HEK293 (cell line): ENCODE measurements around the gene ARAP1.

Experiments
- CTCF ChIA-PET: fragments of 350-600 bp; formaldehyde crosslinking; extraction: SDS; loops from one replicate; lab custom pipeline; 2021; ENCODE audit warnings: antibody characterized with exemption; lab: Yijun Ruan, JAX
- POLR2A ChIA-PET: fragments of 300-600 bp; formaldehyde crosslinking; extraction: SDS; loops from one replicate; lab custom pipeline; 2020; ENCODE audit warnings: antibody characterized with exemption, inconsistent platforms; lab: Yijun Ruan, JAX
- H3K27ac ChIP-seq: fragments of 200-500 bp; sonication (Bioruptor generic); 2 replicates; pipeline ENCODE4 v1.5.1; 2014; ENCODE audit warnings: low read depth, low read length, control low read depth, inconsistent platforms; ENCODE audit errors: extremely low read depth
- H3K36me3 ChIP-seq, 2 experiments: fragments of 200-500 bp in 1 of 2; sonication (Bioruptor generic) in 1 of 2; 1 replicate in 1 of 2; 2 replicates in 1 of 2; pipeline ENCODE4 v1.5.1; 2014 to 2017; ENCODE audit warnings: inconsistent platforms in 2 of 2, low read length in 2 of 2; ENCODE audit not compliant: control insufficient read depth in 2 of 2, insufficient read depth in 1 of 2
- H3K4me1 ChIP-seq: fragments of 200-500 bp; sonication (Bioruptor generic); 2 replicates; pipeline ENCODE4 v1.5.1; 2014; ENCODE audit warnings: mild to moderate bottlenecking, low read length, inconsistent platforms; ENCODE audit not compliant: control insufficient read depth, insufficient read depth
- H3K4me3 ChIP-seq: 2 replicates; pipeline ENCODE4 v1.5.1; 2011; ENCODE audit warnings: low read depth, mild to moderate bottlenecking, control low read depth, low read length, moderate library complexity
- H3K9me3 ChIP-seq: fragments of 200-500 bp; sonication (Bioruptor generic); 2 replicates; pipeline ENCODE4 v1.5.1; 2014; ENCODE audit warnings: low read depth, low read length, inconsistent platforms; ENCODE audit not compliant: control insufficient read depth, insufficient read depth
- KLF16 ChIP-seq: fragments of 450-650 bp; formaldehyde crosslinking; IDR thresholded peaks from 2 replicates; pipeline ENCODE4 v1.5.1; 2017; ENCODE audit warnings: missing biosample characterization, missing genetic modification characterization
- KLF7 ChIP-seq: fragments of 450-650 bp; formaldehyde crosslinking; IDR thresholded peaks from 2 replicates; pipeline ENCODE4 v1.5.1; 2016; ENCODE audit warnings: missing biosample characterization, missing genetic modification characterization, borderline replicate concordance
- OSR2 ChIP-seq: fragments of 450-650 bp; formaldehyde crosslinking; IDR thresholded peaks from 2 replicates; pipeline ENCODE4 v1.5.1; 2016; ENCODE audit warnings: missing biosample characterization, missing genetic modification characterization
- SETDB1 ChIP-seq: IDR thresholded peaks from one replicate; pipeline ENCODE4 v1.6.1; 2017; ENCODE audit warnings: mild to moderate bottlenecking, low read length, moderate library complexity, mixed read lengths; ENCODE audit not compliant: insufficient read length
- ZBTB20 ChIP-seq: fragments of 450-650 bp; formaldehyde crosslinking; IDR thresholded peaks from 2 replicates; pipeline ENCODE4 v1.5.1; 2016; ENCODE audit warnings: missing biosample characterization, missing genetic modification characterization
- ZBTB48 ChIP-seq: fragments of 450-650 bp; formaldehyde crosslinking; IDR thresholded peaks from 2 replicates; pipeline ENCODE4 v1.5.1; 2016; ENCODE audit warnings: missing biosample characterization, missing genetic modification characterization
- ZNF16 ChIP-seq: fragments of 450-650 bp; formaldehyde crosslinking; IDR thresholded peaks from 2 replicates; pipeline ENCODE4 v1.5.1; 2016; ENCODE audit warnings: low read depth, missing biosample characterization, missing genetic modification characterization
- ZNF175 ChIP-seq: fragments of 450-650 bp; formaldehyde crosslinking; IDR thresholded peaks from 2 replicates; pipeline ENCODE4 v1.5.1; 2016; ENCODE audit warnings: missing biosample characterization, missing genetic modification characterization
- ZNF202 ChIP-seq: fragments of 450-650 bp; formaldehyde crosslinking; IDR thresholded peaks from 2 replicates; pipeline ENCODE4 v1.5.1; 2016; ENCODE audit warnings: missing biosample characterization, missing genetic modification characterization, borderline replicate concordance
- ZNF341 ChIP-seq: fragments of 450-650 bp; formaldehyde crosslinking; IDR thresholded peaks from 2 replicates; pipeline ENCODE4; 2016; ENCODE audit warnings: low read depth, missing biosample characterization, missing genetic modification characterization
- ZNF521 ChIP-seq: fragments of 450-650 bp; formaldehyde crosslinking; IDR thresholded peaks from 2 replicates; pipeline ENCODE4 v1.5.1; 2017; ENCODE audit warnings: missing biosample characterization, mild to moderate bottlenecking, missing genetic modification characterization
- ZNF707 ChIP-seq: fragments of 450-650 bp; formaldehyde crosslinking; IDR thresholded peaks from 2 replicates; pipeline ENCODE4 v1.5.1; 2016; ENCODE audit warnings: missing biosample characterization, missing genetic modification characterization
- ZNF768 ChIP-seq: fragments of 450-650 bp; formaldehyde crosslinking; IDR thresholded peaks from 2 replicates; pipeline ENCODE4 v1.5.1; 2018; ENCODE audit warnings: missing biosample characterization, mild to moderate bottlenecking, missing genetic modification characterization
- TF ChIP-seq, protein P1 (sequence below): fragments of 450-650 bp; formaldehyde crosslinking; IDR thresholded peaks from 2 replicates; pipeline ENCODE4 v1.5.1; 2016; ENCODE audit warnings: missing biosample characterization, missing genetic modification characterization, borderline replicate concordance
- TF ChIP-seq, protein P2 (sequence below): fragments of 450-650 bp; formaldehyde crosslinking; IDR thresholded peaks from 2 replicates; pipeline ENCODE4 v1.5.1; 2017; ENCODE audit warnings: missing biosample characterization, missing genetic modification characterization
- TF ChIP-seq, protein P3 (sequence below): fragments of 450-650 bp; formaldehyde crosslinking; conservative IDR thresholded peaks from 2 replicates; pipeline ENCODE4 v1.5.1; 2016; ENCODE audit warnings: low read depth, missing biosample characterization, missing genetic modification characterization
- TF ChIP-seq, protein P4 (sequence below): fragments of 450-650 bp; formaldehyde crosslinking; IDR thresholded peaks from 2 replicates; pipeline ENCODE4 v1.5.1; 2017; ENCODE audit warnings: missing biosample characterization, missing genetic modification characterization

ARAP1 gene

DNA sequence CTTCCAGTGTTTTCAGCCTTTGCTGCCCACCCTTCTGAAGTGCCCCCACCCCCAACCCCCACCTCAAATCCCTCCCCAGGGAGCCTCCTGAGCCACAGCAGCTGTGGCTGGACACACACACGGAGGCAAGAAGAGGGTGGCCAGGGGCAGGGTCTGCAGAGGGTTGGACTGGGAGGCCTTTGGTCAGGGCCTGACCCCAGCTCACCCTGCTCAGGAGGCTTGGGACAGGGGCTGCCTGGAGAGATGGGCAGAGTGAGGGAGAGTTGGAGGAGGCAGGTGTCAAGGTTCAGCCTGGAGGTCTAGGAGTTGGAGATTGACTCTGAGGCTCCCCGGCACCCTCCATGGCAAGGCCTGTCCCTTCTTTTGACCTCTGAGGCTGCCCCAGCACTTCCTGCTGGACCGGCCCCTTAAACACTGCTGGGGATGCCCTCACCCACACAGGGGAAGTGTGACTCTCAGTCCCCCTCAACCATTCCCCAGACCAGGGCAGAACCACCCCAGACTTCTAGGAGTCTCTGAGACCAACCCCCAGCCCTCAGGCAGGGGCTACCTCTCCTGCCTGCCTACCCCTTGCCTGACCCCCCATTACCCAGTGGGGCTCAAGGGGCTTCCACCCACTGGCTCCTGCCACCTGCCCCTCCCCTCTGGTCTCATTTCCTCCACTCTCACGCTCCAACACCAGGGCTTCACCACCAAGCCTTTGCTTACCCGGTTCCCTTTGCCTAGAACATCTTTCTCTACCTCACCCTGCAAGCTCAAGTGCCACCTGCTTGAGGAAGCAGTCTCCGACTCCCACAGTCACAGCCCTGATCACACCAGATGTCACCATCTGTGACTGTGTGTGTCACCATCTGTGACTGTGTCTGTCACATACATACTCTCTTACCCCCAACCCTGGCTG lies 8.6 kb downstream of the ARAP1 start:
- Histone ChIP-seq H3K4me1 (no peaks in the 10 kb centered on the region), H3K36me3 (peaks cover 0 to 3% of the 10 kb centered on the region in 2 experiments; a peak in 1 of 3 replicates), H3K9me3 (no peaks in the 10 kb centered on the region), H3K4me3 (no peak overlapping the region), H3K27ac (no peak overlapping the region)
- CTCF ChIA-PET: interaction anchor here (1.0 kb wide), 1 partner anchor 51 kb away, joined by 3 read pairs; no protein-coding TSS in a partner anchor
- TF ChIP-seq, protein P1, sequence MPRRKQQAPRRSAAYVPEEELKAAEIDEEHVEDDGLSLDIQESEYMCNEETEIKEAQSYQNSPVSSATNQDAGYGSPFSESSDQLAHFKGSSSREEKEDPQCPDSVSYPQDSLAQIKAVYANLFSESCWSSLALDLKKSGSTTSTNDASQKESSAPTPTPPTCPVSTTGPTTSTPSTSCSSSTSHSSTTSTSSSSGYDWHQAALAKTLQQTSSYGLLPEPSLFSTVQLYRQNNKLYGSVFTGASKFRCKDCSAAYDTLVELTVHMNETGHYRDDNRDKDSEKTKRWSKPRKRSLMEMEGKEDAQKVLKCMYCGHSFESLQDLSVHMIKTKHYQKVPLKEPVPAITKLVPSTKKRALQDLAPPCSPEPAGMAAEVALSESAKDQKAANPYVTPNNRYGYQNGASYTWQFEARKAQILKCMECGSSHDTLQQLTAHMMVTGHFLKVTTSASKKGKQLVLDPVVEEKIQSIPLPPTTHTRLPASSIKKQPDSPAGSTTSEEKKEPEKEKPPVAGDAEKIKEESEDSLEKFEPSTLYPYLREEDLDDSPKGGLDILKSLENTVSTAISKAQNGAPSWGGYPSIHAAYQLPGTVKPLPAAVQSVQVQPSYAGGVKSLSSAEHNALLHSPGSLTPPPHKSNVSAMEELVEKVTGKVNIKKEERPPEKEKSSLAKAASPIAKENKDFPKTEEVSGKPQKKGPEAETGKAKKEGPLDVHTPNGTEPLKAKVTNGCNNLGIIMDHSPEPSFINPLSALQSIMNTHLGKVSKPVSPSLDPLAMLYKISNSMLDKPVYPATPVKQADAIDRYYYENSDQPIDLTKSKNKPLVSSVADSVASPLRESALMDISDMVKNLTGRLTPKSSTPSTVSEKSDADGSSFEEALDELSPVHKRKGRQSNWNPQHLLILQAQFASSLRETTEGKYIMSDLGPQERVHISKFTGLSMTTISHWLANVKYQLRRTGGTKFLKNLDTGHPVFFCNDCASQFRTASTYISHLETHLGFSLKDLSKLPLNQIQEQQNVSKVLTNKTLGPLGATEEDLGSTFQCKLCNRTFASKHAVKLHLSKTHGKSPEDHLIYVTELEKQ (tag by site-specific recombination): no peak
- TF ChIP-seq ZNF175 (tag by site-specific recombination) (no peak), ZNF707 (tag by site-specific recombination) (no peak), ZNF521 (tag by site-specific recombination) (no peak), OSR2 (tag by site-specific recombination) (no peak), KLF7 (tag by site-specific recombination) (no peak), KLF16 (tag by site-specific recombination) (no peak), ZNF16 (no peak), ZBTB20 (tag by site-specific recombination) (no peak), ZBTB48 (tag by site-specific recombination) (no peak), ZNF202 (tag by site-specific recombination) (no peak), SETDB1 (no peak), ZNF768 (tag by site-specific recombination) (no peak), ZNF341 (tag by site-specific recombination) (no peak)
- TF ChIP-seq, protein P2, sequence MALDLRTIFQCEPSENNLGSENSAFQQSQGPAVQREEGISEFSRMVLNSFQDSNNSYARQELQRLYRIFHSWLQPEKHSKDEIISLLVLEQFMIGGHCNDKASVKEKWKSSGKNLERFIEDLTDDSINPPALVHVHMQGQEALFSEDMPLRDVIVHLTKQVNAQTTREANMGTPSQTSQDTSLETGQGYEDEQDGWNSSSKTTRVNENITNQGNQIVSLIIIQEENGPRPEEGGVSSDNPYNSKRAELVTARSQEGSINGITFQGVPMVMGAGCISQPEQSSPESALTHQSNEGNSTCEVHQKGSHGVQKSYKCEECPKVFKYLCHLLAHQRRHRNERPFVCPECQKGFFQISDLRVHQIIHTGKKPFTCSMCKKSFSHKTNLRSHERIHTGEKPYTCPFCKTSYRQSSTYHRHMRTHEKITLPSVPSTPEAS (tag by site-specific recombination): no peak
- TF ChIP-seq, protein P3, sequence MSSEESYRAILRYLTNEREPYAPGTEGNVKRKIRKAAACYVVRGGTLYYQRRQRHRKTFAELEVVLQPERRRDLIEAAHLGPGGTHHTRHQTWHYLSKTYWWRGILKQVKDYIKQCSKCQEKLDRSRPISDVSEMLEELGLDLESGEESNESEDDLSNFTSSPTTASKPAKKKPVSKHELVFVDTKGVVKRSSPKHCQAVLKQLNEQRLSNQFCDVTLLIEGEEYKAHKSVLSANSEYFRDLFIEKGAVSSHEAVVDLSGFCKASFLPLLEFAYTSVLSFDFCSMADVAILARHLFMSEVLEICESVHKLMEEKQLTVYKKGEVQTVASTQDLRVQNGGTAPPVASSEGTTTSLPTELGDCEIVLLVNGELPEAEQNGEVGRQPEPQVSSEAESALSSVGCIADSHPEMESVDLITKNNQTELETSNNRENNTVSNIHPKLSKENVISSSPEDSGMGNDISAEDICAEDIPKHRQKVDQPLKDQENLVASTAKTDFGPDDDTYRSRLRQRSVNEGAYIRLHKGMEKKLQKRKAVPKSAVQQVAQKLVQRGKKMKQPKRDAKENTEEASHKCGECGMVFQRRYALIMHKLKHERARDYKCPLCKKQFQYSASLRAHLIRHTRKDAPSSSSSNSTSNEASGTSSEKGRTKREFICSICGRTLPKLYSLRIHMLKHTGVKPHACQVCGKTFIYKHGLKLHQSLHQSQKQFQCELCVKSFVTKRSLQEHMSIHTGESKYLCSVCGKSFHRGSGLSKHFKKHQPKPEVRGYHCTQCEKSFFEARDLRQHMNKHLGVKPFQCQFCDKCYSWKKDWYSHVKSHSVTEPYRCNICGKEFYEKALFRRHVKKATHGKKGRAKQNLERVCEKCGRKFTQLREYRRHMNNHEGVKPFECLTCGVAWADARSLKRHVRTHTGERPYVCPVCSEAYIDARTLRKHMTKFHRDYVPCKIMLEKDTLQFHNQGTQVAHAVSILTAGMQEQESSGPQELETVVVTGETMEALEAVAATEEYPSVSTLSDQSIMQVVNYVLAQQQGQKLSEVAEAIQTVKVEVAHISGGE (tag by site-specific recombination): no peak
- TF ChIP-seq, protein P4, sequence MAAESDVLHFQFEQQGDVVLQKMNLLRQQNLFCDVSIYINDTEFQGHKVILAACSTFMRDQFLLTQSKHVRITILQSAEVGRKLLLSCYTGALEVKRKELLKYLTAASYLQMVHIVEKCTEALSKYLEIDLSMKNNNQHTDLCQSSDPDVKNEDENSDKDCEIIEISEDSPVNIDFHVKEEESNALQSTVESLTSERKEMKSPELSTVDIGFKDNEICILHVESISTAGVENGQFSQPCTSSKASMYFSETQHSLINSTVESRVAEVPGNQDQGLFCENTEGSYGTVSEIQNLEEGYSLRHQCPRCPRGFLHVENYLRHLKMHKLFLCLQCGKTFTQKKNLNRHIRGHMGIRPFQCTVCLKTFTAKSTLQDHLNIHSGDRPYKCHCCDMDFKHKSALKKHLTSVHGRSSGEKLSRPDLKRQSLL (tag by site-specific recombination): no peak
- POLR2A ChIA-PET: no interaction called here
